Activated CD8-positive, alpha-beta T cell treated with anti-CD3 and anti-CD28 coated beads for 36 hours (primary cell): Measurements from ENCODE around the gene HAVCR1. TPM values are rescaled to one million over a fixed set of nuclear protein-coding genes. Genes with fewer than 3 reads are reported as not detected.
"Not testable (repeated sequence)": the region's sequence is repeated elsewhere in the genome, so short reads cannot be mapped to it uniquely, and the experiment has no call there.

ENCODE experiments used
- ATAC-seq: fragments of 200-7000 bp; cut with Tn5 transposase; one replicate; pipeline ENCODE4 v1.10.0; 2021; ENCODE audit warnings: mild to moderate bottlenecking, moderate library complexity
- CTCF ChIA-PET: fragments of 350-600 bp; sonication (Branson Sonifier 250); formaldehyde crosslinking; loops from one replicate; lab custom pipeline; 2021; ENCODE audit warnings: antibody characterized with exemption; lab: Charles Lee
- POLR2A ChIA-PET: fragments of 350-600 bp; sonication (Branson Sonifier 250); formaldehyde crosslinking; loops from one replicate; lab custom pipeline; 2021; ENCODE audit warnings: antibody characterized with exemption; lab: Charles Lee
- DNase-seq: peaks from one replicate; pipeline ENCODE4 v3.0.0-alpha.2; 2020
- H3K27ac Mint-ChIP-seq: one replicate; pipeline ENCODE4 v1.8.0; 2021; ENCODE audit warnings: mild to moderate bottlenecking, mixed read lengths
- H3K27me3 Mint-ChIP-seq: one replicate; pipeline ENCODE4 v1.8.0; 2021; ENCODE audit warnings: mixed read lengths
- H3K36me3 Mint-ChIP-seq: one replicate; pipeline ENCODE4 v1.8.0; 2021; ENCODE audit warnings: low read depth, mixed read lengths
- H3K4me1 Mint-ChIP-seq: one replicate; pipeline ENCODE4 v1.8.0; 2021; ENCODE audit warnings: low read depth, mixed read lengths
- H3K4me3 Mint-ChIP-seq: one replicate; pipeline ENCODE4 v1.8.0; 2021; ENCODE audit warnings: mild to moderate bottlenecking, moderate library complexity, mixed read lengths
- H3K9me3 Mint-ChIP-seq: one replicate; pipeline ENCODE4 v1.8.0; 2021; ENCODE audit warnings: mixed read lengths
- intact Hi-C: fragments of 100-400 bp; cut with micrococcal nuclease; formaldehyde crosslinking; loops from one replicate; pipeline ENCODE4 v1.10.0; 2022
- total RNA-seq, 2 experiments: library from RNA; stranded (reverse); gene quantifications; one replicate each; pipeline ENCODE4 v1.2.3, GENCODE V29; 2021
- TF ChIP-seq, protein P1 (sequence below): fragments of 200-600 bp; IDR thresholded peaks from one replicate; pipeline ENCODE4 v1.8.0; 2022; ENCODE audit warnings: antibody characterized with exemption, mild to moderate bottlenecking

The HAVCR1 gene
- total RNA-seq, 2 experiments from 2014 or later = 0.54 TPM; not detected in 1

DNA sequence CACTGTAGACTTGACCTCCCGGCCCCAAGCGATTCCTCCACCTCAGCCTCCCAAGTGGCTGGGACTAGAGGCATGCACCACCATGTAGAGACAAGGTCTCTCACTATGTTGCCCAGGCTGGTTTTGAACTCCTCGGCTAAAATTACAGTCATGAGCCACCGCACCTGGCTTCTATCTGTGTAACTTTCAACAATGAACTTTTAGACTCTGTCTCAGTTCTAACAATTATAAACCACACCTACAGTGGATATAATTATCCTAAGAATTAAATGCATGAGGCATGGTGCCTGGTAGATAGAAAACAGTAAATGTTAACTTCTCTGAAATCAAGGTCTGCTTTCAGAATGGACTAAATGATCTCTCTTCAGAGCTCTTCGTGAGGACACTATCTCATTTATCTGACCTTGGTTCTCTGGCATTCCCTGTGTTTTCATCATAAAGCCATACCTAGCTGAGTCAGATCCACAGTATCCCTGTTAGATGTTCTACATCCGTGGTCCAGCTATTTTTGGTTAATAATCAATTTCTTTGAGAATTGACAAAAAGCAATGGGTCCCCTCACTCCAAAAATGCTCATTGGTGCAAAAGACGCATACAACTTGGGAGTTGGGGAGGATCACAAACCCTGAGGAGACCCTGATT, 7.2 kb downstream of the HAVCR1 start:
- ChIA-PET POLR2A (no interaction called here), CTCF (no interaction called here)
- no peaks in the 10 kb centered on the region for H3K36me3 Mint-ChIP-seq
- H3K9me3 Mint-ChIP-seq = no peaks in the 10 kb centered on the region
- H3K4me1 Mint-ChIP-seq = peaks cover 36% of the 10 kb centered on the region
- no peak for DNase-seq
- TF ChIP-seq, protein P1, sequence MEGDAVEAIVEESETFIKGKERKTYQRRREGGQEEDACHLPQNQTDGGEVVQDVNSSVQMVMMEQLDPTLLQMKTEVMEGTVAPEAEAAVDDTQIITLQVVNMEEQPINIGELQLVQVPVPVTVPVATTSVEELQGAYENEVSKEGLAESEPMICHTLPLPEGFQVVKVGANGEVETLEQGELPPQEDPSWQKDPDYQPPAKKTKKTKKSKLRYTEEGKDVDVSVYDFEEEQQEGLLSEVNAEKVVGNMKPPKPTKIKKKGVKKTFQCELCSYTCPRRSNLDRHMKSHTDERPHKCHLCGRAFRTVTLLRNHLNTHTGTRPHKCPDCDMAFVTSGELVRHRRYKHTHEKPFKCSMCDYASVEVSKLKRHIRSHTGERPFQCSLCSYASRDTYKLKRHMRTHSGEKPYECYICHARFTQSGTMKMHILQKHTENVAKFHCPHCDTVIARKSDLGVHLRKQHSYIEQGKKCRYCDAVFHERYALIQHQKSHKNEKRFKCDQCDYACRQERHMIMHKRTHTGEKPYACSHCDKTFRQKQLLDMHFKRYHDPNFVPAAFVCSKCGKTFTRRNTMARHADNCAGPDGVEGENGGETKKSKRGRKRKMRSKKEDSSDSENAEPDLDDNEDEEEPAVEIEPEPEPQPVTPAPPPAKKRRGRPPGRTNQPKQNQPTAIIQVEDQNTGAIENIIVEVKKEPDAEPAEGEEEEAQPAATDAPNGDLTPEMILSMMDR = no peak
- no peak overlapping the region for H3K4me3 Mint-ChIP-seq
- intact Hi-C loops = no loop called here
- no peak overlapping the region for H3K27ac Mint-ChIP-seq
- no peaks in the 10 kb centered on the region for H3K27me3 Mint-ChIP-seq
- no peak for ATAC-seq

DNA sequence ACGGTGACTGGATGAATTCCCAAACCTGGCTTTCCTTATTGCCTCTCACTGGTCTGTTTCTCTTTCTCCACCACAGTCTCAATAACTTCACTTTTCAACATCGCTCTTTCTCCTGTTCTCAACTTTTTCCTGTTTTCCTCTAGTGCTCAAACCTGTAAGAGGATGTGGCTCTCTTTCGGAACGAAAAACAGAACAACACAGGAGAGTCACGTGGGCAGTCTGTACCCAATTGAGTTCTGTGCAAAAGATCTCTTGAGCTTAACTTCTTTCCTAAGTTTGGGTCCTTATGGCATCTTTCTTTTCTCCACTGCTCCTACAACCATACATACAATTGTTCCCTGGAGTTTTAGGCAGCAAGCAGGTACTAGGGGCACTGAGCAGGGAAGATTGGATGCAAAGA, 8.9 kb downstream of the HAVCR1 start:
- ATAC-seq (peak; percentile 34), DNase-seq (no peak)
- intact Hi-C loops = no loop called here
- POLR2A ChIA-PET = interaction anchor here (1.2 to 1.4 kb wide), 3 partner anchors 25 to 93 kb away, joined by 3 read pairs; partner anchors contain the start of gene MED7
- TF ChIP-seq, protein P1 = no peak
- H3K4me3 Mint-ChIP-seq = peak overlapping the region; percentile 60
- no peaks in the 10 kb centered on the region for H3K27me3 Mint-ChIP-seq
- CTCF ChIA-PET = interaction anchor here (1.5 kb wide), 1 partner anchor 9 kb away, joined by 4 read pairs; the partner anchor contains the start of gene HAVCR1
- H3K9me3 Mint-ChIP-seq = no peaks in the 10 kb centered on the region
- no peaks in the 10 kb centered on the region for H3K36me3 Mint-ChIP-seq
- peak overlapping the region; percentile 73 for H3K27ac Mint-ChIP-seq
- H3K4me1 Mint-ChIP-seq = peaks cover 47% of the 10 kb centered on the region

DNA sequence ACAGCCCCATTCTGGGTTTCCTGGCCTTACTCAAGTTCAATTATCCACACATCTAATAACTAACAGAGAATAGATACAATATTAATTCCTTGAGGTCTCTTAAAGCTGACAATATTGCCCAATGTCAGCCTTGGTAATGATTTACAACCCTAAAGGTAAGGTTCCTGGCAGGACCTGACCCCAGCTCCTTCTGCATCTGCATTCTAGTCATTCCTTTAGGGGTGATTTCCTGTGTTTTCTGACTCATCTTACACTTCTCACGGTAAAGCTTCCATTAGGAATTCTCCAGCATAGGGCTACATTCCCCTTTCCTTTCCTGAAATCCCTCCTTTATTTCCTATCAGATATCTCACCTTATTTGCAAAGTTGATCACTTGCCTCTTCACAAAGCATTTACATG, 9.3 kb downstream of the HAVCR1 start:
- TF ChIP-seq, protein P1 = no peak
- peak overlapping the region; percentile 60 for H3K4me3 Mint-ChIP-seq
- no peaks in the 10 kb centered on the region for H3K36me3 Mint-ChIP-seq
- ChIA-PET POLR2A (interaction anchor here (0.6 to 1.4 kb wide), 3 partner anchors 9 to 93 kb away, joined by 3 read pairs; partner anchors contain the start of gene MED7), CTCF (interaction anchor here (1.5 kb wide), 1 partner anchor 10 kb away, joined by 4 read pairs; the partner anchor contains the start of gene HAVCR1)
- intact Hi-C loops = no loop called here
- H3K9me3 Mint-ChIP-seq = no peaks in the 10 kb centered on the region
- peak overlapping the region; percentile 73 for H3K27ac Mint-ChIP-seq
- no peaks in the 10 kb centered on the region for H3K27me3 Mint-ChIP-seq
- peaks cover 50% of the 10 kb centered on the region for H3K4me1 Mint-ChIP-seq
- ATAC-seq (no peak), DNase-seq (no peak)

DNA sequence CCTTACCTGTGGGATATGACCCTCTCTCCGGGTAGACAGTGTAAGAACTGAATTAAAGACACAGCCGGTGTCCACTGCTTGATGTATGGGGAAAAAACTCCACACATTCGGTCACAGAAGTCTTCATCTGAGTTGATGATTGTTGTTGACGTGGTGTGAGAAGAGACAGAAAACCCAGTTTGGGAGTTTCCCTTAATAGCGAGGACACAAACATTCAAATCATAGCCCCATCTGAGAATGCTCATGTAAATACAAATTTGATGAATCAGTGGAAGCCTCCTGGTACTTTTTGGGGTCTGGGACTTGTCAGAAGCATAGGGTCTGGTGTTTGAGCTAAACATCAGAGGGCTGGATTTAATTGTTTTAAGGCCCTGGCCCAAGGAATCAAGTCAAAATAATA, 11.0 kb downstream of the HAVCR1 start:
- H3K27me3 Mint-ChIP-seq = no peaks in the 10 kb centered on the region
- H3K36me3 Mint-ChIP-seq = no peaks in the 10 kb centered on the region
- intact Hi-C loops = no loop called here
- DNase-seq = no peak
- H3K4me1 Mint-ChIP-seq = peaks cover 51% of the 10 kb centered on the region
- no peak overlapping the region for H3K4me3 Mint-ChIP-seq
- ATAC-seq = no peak
- TF ChIP-seq, protein P1 = no peak
- no peaks in the 10 kb centered on the region for H3K9me3 Mint-ChIP-seq
- peak overlapping the region; percentile 32 for H3K27ac Mint-ChIP-seq
- CTCF ChIA-PET = interaction anchor here (1.0 kb wide), 1 partner anchor 11 kb away, joined by 3 read pairs; no protein-coding TSS in a partner anchor
- POLR2A ChIA-PET = no interaction called here

DNA sequence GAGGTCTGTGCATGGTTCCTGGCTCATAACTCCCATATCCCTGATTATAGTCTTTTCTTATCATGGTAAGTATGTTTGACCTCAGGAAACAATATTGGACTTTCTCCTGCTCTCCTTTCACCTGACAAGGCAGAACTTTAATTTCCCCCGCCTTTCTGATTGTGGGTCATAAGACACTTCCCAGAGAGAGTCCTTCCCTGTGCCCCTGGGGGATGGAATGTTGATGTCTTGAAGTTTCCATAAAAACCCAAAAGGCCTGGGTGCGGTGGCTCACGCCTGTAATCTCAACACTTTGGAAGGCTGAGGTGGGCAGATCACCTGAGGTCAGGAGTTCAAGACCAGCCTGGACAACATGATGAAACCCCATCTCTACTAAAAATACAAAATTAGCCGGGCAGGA, 11.9 kb downstream of the HAVCR1 start:
- intact Hi-C loops, H3K27me3 Mint-ChIP-seq, H3K27ac Mint-ChIP-seq, ATAC-seq, H3K9me3 Mint-ChIP-seq, H3K36me3 Mint-ChIP-seq, POLR2A ChIA-PET, H3K4me3 Mint-ChIP-seq, DNase-seq: not testable (repeated sequence)
- CTCF ChIA-PET = interaction anchor here (1.0 kb wide), 1 partner anchor 85 kb away, joined by 3 read pairs; no protein-coding TSS in a partner anchor
- H3K4me1 Mint-ChIP-seq = peaks cover 51% of the 10 kb centered on the region
